ENCODE results near the gene NAXD.
"Not testable (repeated sequence)": the region's sequence is repeated elsewhere in the genome, so short reads cannot be mapped to it uniquely, and the experiment has no call there.

The NAXD gene

GRCh38 chr13:110646442-110647364 lies 31.4 kb downstream of the NAXD start:
- DNase-seq = no peak

GRCh38 chr13:110647365-110647737 lies 32.0 kb downstream of the NAXD start:
- DNase-seq = no peak

DNA sequence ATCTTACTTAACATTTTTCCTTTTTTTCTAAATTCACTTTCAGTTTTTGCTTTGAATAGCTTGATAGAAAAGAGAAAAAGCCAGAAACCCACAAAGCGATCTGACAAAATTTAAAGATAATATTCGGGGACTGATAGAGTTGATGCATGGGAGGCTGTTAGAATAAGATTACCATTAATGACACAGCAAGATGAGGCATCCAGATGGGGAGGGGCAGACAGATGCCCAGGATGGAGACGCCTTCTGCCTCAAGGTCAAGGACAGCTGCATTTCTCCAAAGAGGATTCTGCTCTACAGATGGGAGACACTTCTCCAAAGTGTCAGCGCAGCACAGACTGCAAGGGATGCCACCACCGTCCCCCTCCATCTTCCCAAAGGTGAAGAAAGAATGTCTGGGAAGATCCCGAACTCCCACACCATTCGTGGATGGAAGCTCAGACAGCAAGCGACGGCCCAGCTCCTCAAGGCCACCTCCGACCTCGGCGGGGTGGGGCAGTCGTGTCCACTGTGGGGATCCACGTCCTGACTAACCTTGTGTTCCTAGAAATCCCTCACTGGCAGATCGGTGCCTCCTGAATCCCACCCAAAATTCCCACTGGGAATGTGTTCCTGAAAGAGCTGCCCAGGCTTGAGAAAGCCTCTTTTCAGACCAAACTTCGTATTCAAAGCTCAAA lies 32.9 kb downstream of the NAXD start:
- DNase-seq = no peak

DNA sequence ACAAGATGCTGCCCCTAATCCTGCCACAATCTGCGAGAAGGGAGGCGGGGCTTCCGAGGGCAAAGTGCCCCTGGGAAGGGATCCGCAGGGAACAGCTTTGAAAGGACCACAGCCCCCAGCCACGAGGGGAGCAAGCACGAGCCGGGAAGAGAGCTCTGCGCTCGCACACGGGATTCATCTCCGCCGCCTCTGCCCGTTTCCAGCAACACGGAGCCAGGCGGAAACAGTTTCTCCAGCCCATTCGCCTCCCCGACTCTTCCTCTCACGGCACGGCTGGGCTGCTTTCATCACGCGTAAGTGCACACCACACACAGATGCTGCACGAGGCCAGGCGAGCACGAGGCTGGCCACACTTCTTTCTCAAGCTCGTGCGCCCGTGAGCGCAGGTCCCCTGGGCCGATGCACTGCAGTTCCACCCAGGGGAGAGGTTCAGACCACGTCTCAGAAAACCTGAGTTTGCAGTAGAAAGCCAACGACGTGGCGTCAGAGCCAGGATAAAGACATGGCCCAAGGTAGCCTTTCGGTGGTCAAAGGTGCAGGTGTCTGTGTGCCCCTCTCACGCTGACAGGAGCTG lies 33.6 kb downstream of the NAXD start:
- DNase-seq = no peak

DNA sequence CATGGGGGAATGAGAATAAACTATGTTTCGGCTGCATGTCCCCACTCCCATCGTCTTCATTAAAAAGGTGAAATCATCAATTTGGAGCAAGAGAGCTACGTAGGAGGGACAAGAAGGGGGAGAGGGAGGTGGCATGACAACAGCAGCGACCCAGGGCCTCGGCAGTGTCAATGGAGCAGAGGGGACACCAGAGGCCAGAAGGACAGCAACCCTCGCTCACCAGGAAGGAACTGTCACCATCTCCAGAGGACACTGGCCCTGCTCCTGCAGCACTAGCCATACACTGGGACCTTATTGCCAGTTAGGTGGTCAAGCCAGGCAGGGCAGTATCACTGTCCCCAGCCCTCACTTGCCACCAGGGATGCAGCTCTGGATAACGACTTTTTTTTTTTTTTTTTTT lies 34.2 kb downstream of the NAXD start:
- DNase-seq = no peak

DNA sequence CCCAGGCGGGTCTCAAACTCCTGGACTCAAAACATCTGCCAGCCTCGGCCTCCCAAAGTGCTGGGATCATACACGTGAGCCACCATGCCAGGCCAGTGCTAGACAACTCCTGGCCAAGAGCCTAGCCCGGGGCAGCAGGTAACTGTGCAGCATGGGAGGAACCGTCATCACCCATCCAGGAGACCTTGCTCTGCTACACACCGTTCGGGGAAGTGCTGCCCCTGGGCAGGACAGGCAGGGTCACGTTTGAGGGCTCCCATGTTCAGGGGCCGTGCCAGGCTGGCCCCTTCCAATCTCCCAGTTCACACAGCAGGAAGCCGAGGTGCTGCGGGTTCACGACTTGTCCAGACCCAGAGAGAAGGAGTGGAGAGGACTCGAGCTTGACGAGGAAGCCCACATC lies 35.1 kb downstream of the NAXD start:
- DNase-seq = no peak

- DNase-seq = no peak
These were observed 35.9 kb downstream of the NAXD start for GRCh38 chr13:110651271-110651670.

DNA sequence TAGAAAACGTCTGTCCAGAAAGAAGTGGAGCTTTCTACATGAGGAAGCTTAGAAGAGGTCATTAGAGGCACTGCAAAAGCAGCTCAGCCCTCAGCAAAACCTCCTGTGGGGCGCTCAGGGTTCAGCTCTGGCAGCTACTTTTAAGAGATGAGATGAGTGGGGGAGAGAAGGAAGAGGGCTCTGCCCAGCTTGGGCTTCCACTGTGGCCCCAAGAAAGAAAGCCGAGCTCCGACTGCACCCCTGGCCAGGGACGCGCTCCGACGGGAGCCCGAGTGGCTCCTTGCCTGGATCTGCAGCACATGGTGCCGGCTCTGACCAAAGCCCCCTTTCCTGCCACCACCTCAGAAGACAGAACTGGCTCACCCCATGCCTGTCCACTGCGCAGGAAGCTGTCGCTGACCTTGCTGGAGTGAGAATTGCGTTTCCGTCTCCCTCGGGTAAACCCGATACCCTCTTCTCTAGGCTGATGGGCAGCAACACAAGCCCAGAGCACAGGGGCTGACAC lies 36.4 kb downstream of the NAXD start:
- DNase-seq = no peak

DNA sequence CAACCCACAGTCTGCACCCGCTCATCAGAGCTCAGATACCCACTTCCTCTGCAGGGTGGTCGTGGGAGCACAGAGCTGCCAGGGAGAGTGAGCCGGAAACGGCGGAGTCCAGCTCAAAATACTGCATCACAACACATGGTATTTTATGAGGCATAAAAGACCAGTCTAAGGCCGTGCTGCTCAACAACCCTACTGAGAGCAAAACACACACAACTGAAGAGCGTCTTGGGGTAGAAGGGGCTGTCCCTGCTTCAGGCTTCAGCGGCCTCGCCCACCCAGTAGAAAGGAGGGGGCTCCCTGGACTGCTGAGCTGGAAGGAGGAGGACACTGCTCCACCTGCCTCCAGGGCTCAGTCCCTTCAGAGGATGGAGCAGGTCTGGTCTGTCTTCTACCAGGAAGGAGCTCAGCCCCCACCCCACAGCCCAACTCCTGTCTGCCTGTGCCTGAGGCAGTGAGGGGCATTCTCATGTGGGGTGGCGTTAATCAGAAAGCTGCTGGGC lies 36.9 kb downstream of the NAXD start:
- no peak for DNase-seq

- DNase-seq = no peak
These were observed 37.4 kb downstream of the NAXD start for GRCh38 chr13:110652764-110653163.

DNA sequence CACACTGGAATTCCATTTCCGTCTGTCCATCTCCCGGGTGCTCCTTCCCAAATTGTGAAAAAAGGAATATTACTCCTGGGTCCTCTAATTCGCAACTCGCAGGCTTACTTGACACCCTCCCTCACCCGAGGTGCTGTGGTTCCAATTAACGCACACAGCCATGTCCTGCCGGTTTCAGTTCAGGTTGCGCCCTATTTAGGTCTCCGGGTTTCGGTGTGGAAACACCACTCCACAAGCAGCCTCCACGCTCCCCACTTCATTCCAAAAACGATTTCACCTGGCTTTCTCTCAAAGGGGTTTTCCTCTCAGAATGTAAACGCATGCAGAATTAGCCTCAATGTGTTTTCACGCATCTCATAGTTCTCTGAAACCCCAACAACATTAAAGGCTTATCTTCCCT lies 37.9 kb downstream of the NAXD start:
- no peak for DNase-seq

- no peak for DNase-seq
These were observed 38.5 kb downstream of the NAXD start for GRCh38 chr13:110653851-110654250.

DNA sequence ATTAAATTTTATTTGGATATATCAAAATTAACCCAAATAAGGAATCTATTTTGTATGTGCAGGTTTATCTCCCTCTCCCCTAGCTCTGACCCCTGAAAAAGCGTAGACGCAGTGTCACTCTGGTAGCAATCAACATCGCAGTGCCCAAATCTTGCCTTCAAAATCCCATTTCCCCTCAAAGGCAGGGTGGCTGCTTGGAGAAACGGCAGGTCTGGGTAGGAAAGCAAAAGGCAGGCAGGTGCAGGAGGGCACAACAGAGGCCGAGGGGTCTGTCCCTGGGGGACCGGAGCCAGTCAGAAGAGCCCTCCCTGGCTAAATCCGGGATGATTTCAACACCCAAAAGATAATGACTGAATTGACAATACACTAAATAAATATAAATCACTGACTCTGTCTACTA lies 41.9 kb downstream of the NAXD start:
- DNase-seq = no peak

GRCh38 chr13:110658218-110658911 lies 43.0 kb downstream of the NAXD start:
- DNase-seq = not testable (repeated sequence)

- no peak for DNase-seq
These were observed 45.9 kb downstream of the NAXD start for GRCh38 chr13:110661256-110661655.

DNA sequence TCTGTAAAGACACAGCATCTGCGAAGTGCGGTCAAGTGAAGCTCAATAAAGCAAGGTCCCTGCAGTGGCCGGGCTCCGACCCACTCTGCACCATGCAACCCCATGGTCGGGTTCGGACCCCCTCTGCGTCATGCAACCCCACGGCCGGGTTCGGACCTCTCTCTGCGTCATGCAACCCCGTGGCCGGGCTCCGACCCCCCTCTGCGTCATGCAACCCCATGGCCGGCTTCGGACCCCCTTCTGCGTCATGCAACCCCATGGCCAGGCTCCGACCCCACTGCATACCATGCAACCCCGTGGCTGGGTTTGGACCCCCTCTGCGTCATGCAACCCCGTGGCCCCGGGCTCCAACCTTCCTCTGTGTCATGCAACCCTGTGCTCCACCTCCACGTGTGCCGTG lies 46.7 kb downstream of the NAXD start:
- no peak for DNase-seq

DNA sequence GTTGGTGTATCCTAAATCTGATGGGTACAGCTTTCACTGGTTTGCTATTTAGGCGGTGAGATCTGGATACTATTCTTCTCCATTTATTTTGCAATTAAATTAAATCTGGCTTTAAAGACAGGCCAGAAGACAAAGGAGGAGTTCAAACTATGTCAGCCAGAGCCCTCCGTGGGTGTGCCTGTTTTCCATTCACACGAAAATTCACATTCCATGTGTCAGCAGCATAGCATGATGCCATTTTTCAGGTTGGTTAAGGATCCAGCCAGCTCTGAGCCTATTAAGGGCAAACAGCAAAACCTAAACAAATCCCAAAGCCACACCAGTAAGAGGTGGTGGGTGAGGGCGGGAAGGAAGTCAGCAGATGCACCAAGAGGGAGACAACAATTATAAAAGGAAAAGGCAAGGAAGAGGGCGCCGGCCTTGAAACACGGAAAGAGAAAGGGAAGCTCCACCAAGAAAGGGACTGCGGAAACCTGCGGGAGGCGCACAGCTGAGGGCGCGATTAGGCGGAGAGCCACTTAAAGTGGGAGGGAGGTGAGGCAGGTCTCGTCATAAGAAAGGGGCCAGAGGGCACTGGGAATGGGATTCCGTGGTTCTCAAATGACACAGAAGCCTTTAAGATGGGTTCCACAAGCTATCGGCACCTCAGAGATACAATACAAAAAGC lies 47.6 kb downstream of the NAXD start:
- no peak for DNase-seq

DNA sequence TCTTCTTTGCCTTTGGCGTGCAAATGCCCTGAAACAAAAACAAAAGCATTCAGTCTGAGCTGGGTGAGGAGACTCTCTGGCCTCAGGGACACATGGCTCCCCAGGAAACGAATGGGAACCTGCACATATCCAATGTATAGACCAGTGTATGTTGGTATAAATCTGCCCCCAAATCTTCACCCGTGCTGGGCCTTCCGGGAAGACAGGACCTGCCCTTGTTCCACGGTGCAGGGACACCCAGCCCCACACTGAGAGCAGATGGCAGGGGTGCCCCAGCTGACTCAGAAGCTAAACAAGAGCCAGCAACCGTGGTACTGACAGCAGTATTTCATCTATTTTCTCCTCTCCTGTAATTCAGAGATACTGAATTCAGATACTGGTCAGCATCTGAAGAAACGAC lies 48.1 kb downstream of the NAXD start:
- no peak for DNase-seq

- no peak for DNase-seq
These were observed 48.7 kb downstream of the NAXD start for GRCh38 chr13:110664041-110664440.

- DNase-seq = no peak
These were observed 49.3 kb downstream of the NAXD start for GRCh38 chr13:110664673-110665072.

GRCh38 chr13:110665491-110666254 lies 50.3 kb downstream of the NAXD start:
- DNase-seq = no peak

- DNase-seq = no peak
These were observed 50.8 kb downstream of the NAXD start for GRCh38 chr13:110666255-110666533.
